ENCODE data around the gene MPDU1. TPM values are rescaled to one million over a fixed set of nuclear protein-coding genes. Genes with fewer than 3 reads are reported as not detected.

MPDU1 gene
- total RNA-seq, 6 donors from 2014 or later: 50.6 to 121 (median 56.2) TPM

- WGBS, 2 donors: 72 to 76% methylated on average over 12 of the region's 12 CpGs
- H3K27me3 ChIP-seq: no peaks in the 10 kb centered on the region
- peak overlapping the region in 1 of 4 donors; percentile 39 for H3K27ac ChIP-seq
- H3K36me3 ChIP-seq: peaks cover 11 to 52% (median 41%) of the 10 kb centered on the region in 4 donors
- TF ChIP-seq EP300 (IDR thresholded peaks at IDR 0.05) (no peak), CTCF (IDR thresholded peaks at IDR 0.05) (no peak), POLR2A (IDR thresholded peaks at IDR 0.05) (no peak), POLR2AphosphoS5 (IDR thresholded peaks at IDR 0.05) (no peak)
- peak in 1 of 2 donors; percentile 33 for DNase-seq
- no peak for ATAC-seq (ENCODE audit: low FRiP score in 2 of 2)
- H3K9me3 ChIP-seq: no peaks in the 10 kb centered on the region
- peaks cover 34 to 36% (median 35%) of the 10 kb centered on the region in 4 donors for H3K4me1 ChIP-seq
- H3K4me3 ChIP-seq: no peak overlapping the region
Measured at GRCh38 chr17:7587420-7588151, 3.9 kb downstream of the MPDU1 start.

GRCh38 chr17:7588553-7589203, 5.0 kb downstream of the MPDU1 start:
- TF ChIP-seq POLR2A (IDR thresholded peaks at IDR 0.05): no peak
- TF ChIP-seq EP300 (IDR thresholded peaks at IDR 0.05): no peak
- TF ChIP-seq POLR2AphosphoS5 (IDR thresholded peaks at IDR 0.05): no peak
- TF ChIP-seq CTCF (IDR thresholded peaks at IDR 0.05): no peak
- no peaks in the 10 kb centered on the region for H3K9me3 ChIP-seq
- DNase-seq: peak in 1 of 2 donors; percentile 75
- H3K4me1 ChIP-seq: peaks cover 26 to 28% (median 28%) of the 10 kb centered on the region in 4 donors
- peaks cover 20 to 63% (median 52%) of the 10 kb centered on the region in 4 donors for H3K36me3 ChIP-seq
- no peaks in the 10 kb centered on the region for H3K27me3 ChIP-seq
- no peak for ATAC-seq (ENCODE audit: low FRiP score in 2 of 2)
- H3K27ac ChIP-seq: peak overlapping the region; percentile 12 to 59 (median 32)
- WGBS, 2 donors: 85 to 94% methylated on average over 10 to 20 of the region's 30 CpGs
- peak overlapping the region; percentile 18 to 38 (median 26) for H3K4me3 ChIP-seq

- DNase-seq (peak; percentile 84 to 94), ATAC-seq (ENCODE audit: low FRiP score in 2 of 2) (peak; percentile 82 to 93)
- Histone ChIP-seq H3K9me3 (no peaks in the 10 kb centered on the region), H3K4me3 (peak overlapping the region; percentile 18 to 38 (median 26)), H3K27ac (peak overlapping the region; percentile 12 to 59 (median 32)), H3K27me3 (no peaks in the 10 kb centered on the region), H3K4me1 (peaks cover 24 to 26% (median 25%) of the 10 kb centered on the region in 4 donors), H3K36me3 (peaks cover 26 to 69% (median 58%) of the 10 kb centered on the region in 4 donors)
- WGBS, 2 donors: 38 to 52% methylated on average over 14 to 43 of the region's 56 CpGs
- TF ChIP-seq POLR2AphosphoS5 (IDR thresholded peaks at IDR 0.05): peak in 1 of 2 donors; percentile 25
- TF ChIP-seq EP300 (IDR thresholded peaks at IDR 0.05): no peak
- TF ChIP-seq CTCF (IDR thresholded peaks at IDR 0.05): peak; percentile 87 to 94 (median 93)
Measured at GRCh38 chr17:7589204-7589868, 5.7 kb downstream of the MPDU1 start.

- H3K36me3 ChIP-seq: peaks cover 29 to 77% (median 66%) of the 10 kb centered on the region in 4 donors
- peak within 1 kb of the TSS; percentile 18 to 38 (median 26) for H3K4me3 ChIP-seq
- peak in 1 of 2 donors; percentile 76 for DNase-seq
- peak within 1 kb of the TSS; percentile 12 to 59 (median 32) for H3K27ac ChIP-seq
- TF ChIP-seq POLR2AphosphoS5 (IDR thresholded peaks at IDR 0.05): no peak
- no peak for TF ChIP-seq CTCF (IDR thresholded peaks at IDR 0.05)
- no peak for TF ChIP-seq EP300 (IDR thresholded peaks at IDR 0.05)
- TF ChIP-seq POLR2A (IDR thresholded peaks at IDR 0.05): no peak
- 73 to 75% methylated on average over 18 to 23 of the region's 24 CpGs for WGBS, 2 donors
- no peaks in the 10 kb centered on the region for H3K27me3 ChIP-seq
- no peaks in the 10 kb centered on the region for H3K9me3 ChIP-seq
- peaks cover 16 to 18% (median 17%) of the 10 kb centered on the region in 4 donors for H3K4me1 ChIP-seq
- peak in 1 of 2 donors; percentile 23 for ATAC-seq (ENCODE audit: low FRiP score in 2 of 2)
Measured at GRCh38 chr17:7589891-7590691, 6.4 kb downstream of the MPDU1 start, which contains the start of gene SOX15. Gene SOX15 (minus strand): TSS chr17:7590094. CDS start chr17:7589676, 418 bp downstream.
